CD14-positive monocyte (primary cell): ENCODE results near the gene EGLN1. TPM values are rescaled to one million over a fixed set of nuclear protein-coding genes. Genes with fewer than 3 reads are reported as not detected.

Source experiments
- DNase-seq, 3 donors: peaks; one replicate each; pipeline ENCODE4 v3.0.0-alpha.2; 2011 to 2022
- H2AFZ ChIP-seq: 2 replicates; pipeline ENCODE4 v1.6.0; 2012; ENCODE audit warnings: mild to moderate bottlenecking, low read depth, low read length, inconsistent platforms; ENCODE audit not compliant: insufficient read depth, poor library complexity, severe bottlenecking
- H3K27ac ChIP-seq, 2 donors: 1 replicate in 1 of 2; 2 replicates in 1 of 2; pipeline ENCODE4 v1.5.1; 2012 to 2013; ENCODE audit warnings: low read length in 2 of 2, control low read depth in 1 of 2, inconsistent platforms in 1 of 2, low read depth in 1 of 2, mild to moderate bottlenecking in 1 of 2
- H3K27me3 ChIP-seq, 2 donors: one replicate each; pipeline versions ENCODE4 v1.6.0 to v1.6.1; 2011 to 2013; ENCODE audit warnings: low read length in 2 of 2; ENCODE audit not compliant: control insufficient read depth in 2 of 2, insufficient read depth in 2 of 2
- H3K36me3 ChIP-seq, 2 donors: replicated peaks in 1 of 2; 1 replicate in 1 of 2; 2 replicates in 1 of 2; pipeline versions ENCODE4 v1.5.1 to v1.6.1; 2012 to 2013; ENCODE audit warnings: low read length in 2 of 2, control low read depth in 1 of 2, inconsistent platforms in 1 of 2, mild to moderate bottlenecking in 1 of 2; ENCODE audit not compliant: insufficient read depth in 2 of 2, control insufficient read depth in 1 of 2
- H3K4me1 ChIP-seq, 2 donors: 1 replicate in 1 of 2; 2 replicates in 1 of 2; pipeline versions ENCODE4 v1.5.1 to v1.6.1; 2012 to 2013; ENCODE audit warnings: low read length in 2 of 2, control low read depth in 1 of 2, inconsistent platforms in 1 of 2, mild to moderate bottlenecking in 1 of 2, moderate library complexity in 1 of 2; ENCODE audit not compliant: insufficient read depth in 2 of 2, control insufficient read depth in 1 of 2
- H3K4me2 ChIP-seq: replicated peaks from 2 replicates; pipeline ENCODE3; 2012; ENCODE audit warnings: low read length, moderate library complexity, mild to moderate bottlenecking; ENCODE audit not compliant: poor library complexity, severe bottlenecking; ENCODE audit errors: extremely low read depth
- H3K4me3 ChIP-seq, 3 experiments: fragments of 200-600 bp in 1 of 3; sonication (generic) in 1 of 3; replicated peaks in 1 of 3; 1 replicate in 2 of 3; 2 replicates in 1 of 3; pipeline ENCODE4 v1.5.1; 2011 to 2013; ENCODE audit warnings: low read length in 3 of 3, mild to moderate bottlenecking in 3 of 3, control low read depth in 2 of 3, low read depth in 2 of 3, inconsistent platforms in 1 of 3, moderate library complexity in 1 of 3
- H3K79me2 ChIP-seq: 2 replicates; pipeline ENCODE4 v1.6.0; 2012; ENCODE audit warnings: mild to moderate bottlenecking, control low read depth, inconsistent platforms, low read length, moderate library complexity; ENCODE audit not compliant: insufficient read depth
- H3K9ac ChIP-seq: 2 replicates; pipeline ENCODE4 v1.6.0; 2017; ENCODE audit warnings: low read length, mild to moderate bottlenecking; ENCODE audit not compliant: insufficient read depth, poor library complexity, severe bottlenecking
- H3K9me3 ChIP-seq, 2 donors: replicated peaks in 1 of 2; 1 replicate in 1 of 2; 2 replicates in 1 of 2; pipeline versions ENCODE4 v1.5.1 to v1.6.1; 2012 to 2013; ENCODE audit warnings: low read length in 2 of 2, control low read depth in 1 of 2; ENCODE audit not compliant: control insufficient read depth in 1 of 2, insufficient read depth in 1 of 2
- H4K20me1 ChIP-seq: 2 replicates; pipeline ENCODE4 v1.6.0; 2012; ENCODE audit warnings: mild to moderate bottlenecking, low read length, control low read depth, moderate library complexity; ENCODE audit not compliant: insufficient read depth
- H3K27ac Mint-ChIP-seq, 7 donors: one replicate each; pipeline ENCODE4 v1.8.0; 2020; ENCODE audit warnings: mild to moderate bottlenecking in 7 of 7, mixed read lengths in 7 of 7, moderate library complexity in 6 of 7, inconsistent platforms in 2 of 7
- H3K27me3 Mint-ChIP-seq, 3 donors: one replicate each; pipeline ENCODE4 v1.8.0; 2021 to 2022; ENCODE audit warnings: low read depth in 3 of 3, mild to moderate bottlenecking in 3 of 3, mixed read lengths in 3 of 3, moderate library complexity in 3 of 3, inconsistent platforms in 1 of 3
- H3K36me3 Mint-ChIP-seq, 2 donors: one replicate each; pipeline ENCODE4 v1.8.0; 2020; ENCODE audit warnings: mixed read lengths in 2 of 2, inconsistent platforms in 1 of 2, mild to moderate bottlenecking in 1 of 2
- H3K4me1 Mint-ChIP-seq: one replicate; pipeline ENCODE4 v1.8.0; 2020; ENCODE audit warnings: mild to moderate bottlenecking, mixed read lengths
- H3K4me3 Mint-ChIP-seq, 2 donors: one replicate each; pipeline ENCODE4 v1.8.0; 2020; ENCODE audit warnings: mild to moderate bottlenecking in 2 of 2, mixed read lengths in 2 of 2, moderate library complexity in 1 of 2
- H3K9me3 Mint-ChIP-seq, 7 donors: one replicate each; pipeline ENCODE4 v1.8.0; 2020 to 2022; ENCODE audit warnings: mixed read lengths in 7 of 7, mild to moderate bottlenecking in 6 of 7, moderate library complexity in 6 of 7, inconsistent platforms in 2 of 7
- WGBS: methylation state at CpG from one replicate; pipeline ENCODE4 v1.1.5; 2013; ENCODE audit warnings: missing lambda C conversion rate; ENCODE audit not compliant: insufficient coverage; 5-methylcytosine and 5-hydroxymethylcytosine counted together
- intact Hi-C, 2 donors: fragments of 100-400 bp; cut with micrococcal nuclease; formaldehyde crosslinking; loops; one replicate each; pipeline versions ENCODE4 v1.15.0 to v1.15.1; 2023
- polyA plus RNA-seq, 3 donors: library from polyadenylated mRNA; depleted of rRNA in 1 of 3; unstranded in 2 of 3; stranded (reverse) in 1 of 3; fragments of 300-500 nt in 2 of 3; fragments of >200 nt in 1 of 3; fragmentation: Illumina TruSeq in 2 of 3; gene quantifications; 1 replicate in 2 of 3; 2 replicates in 1 of 3; pipeline ENCODE4 v1.2.3, GENCODE V29; 2012 to 2021
- TF ChIP-seq, protein P1 (sequence below): fragments of 200-600 bp; IDR thresholded peaks from one replicate; pipeline ENCODE4 v1.8.0; 2022; ENCODE audit warnings: antibody characterized with exemption, mild to moderate bottlenecking

The EGLN1 gene
- polyA plus RNA-seq, 3 donors, result 12.9 to 27.7 (median 23.1) TPM

- intact Hi-C loops, result no loop called here
- no peak overlapping the region for H3K4me3 Mint-ChIP-seq
- no peak overlapping the region for H3K9ac ChIP-seq
- H3K4me3 ChIP-seq, result no peak overlapping the region
- no peak for DNase-seq
- peaks cover 4% of the 10 kb centered on the region for H3K4me1 Mint-ChIP-seq
- peaks cover 0 to 2% of the 10 kb centered on the region in 2 donors for H3K36me3 Mint-ChIP-seq
- H3K9me3 ChIP-seq, result peaks cover 10 to 24% of the 10 kb centered on the region in 2 donors
- TF ChIP-seq, protein P1, sequence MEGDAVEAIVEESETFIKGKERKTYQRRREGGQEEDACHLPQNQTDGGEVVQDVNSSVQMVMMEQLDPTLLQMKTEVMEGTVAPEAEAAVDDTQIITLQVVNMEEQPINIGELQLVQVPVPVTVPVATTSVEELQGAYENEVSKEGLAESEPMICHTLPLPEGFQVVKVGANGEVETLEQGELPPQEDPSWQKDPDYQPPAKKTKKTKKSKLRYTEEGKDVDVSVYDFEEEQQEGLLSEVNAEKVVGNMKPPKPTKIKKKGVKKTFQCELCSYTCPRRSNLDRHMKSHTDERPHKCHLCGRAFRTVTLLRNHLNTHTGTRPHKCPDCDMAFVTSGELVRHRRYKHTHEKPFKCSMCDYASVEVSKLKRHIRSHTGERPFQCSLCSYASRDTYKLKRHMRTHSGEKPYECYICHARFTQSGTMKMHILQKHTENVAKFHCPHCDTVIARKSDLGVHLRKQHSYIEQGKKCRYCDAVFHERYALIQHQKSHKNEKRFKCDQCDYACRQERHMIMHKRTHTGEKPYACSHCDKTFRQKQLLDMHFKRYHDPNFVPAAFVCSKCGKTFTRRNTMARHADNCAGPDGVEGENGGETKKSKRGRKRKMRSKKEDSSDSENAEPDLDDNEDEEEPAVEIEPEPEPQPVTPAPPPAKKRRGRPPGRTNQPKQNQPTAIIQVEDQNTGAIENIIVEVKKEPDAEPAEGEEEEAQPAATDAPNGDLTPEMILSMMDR, result no peak
- H3K79me2 ChIP-seq, result no peaks in the 10 kb centered on the region
- peaks cover 64 to 72% of the 10 kb centered on the region in 2 donors for H3K27me3 ChIP-seq
- no peaks in the 10 kb centered on the region for H3K4me1 ChIP-seq
- no peak overlapping the region for H2AFZ ChIP-seq
- no peak overlapping the region for H3K27ac ChIP-seq
- no CpG with 5 or more reads among the region's 2 CpGs for WGBS
- H4K20me1 ChIP-seq, result no peaks in the 10 kb centered on the region
- no peak overlapping the region for H3K27ac Mint-ChIP-seq
- no peak overlapping the region for H3K4me2 ChIP-seq
- H3K9me3 Mint-ChIP-seq, result peaks cover 12 to 39% (median 29%) of the 10 kb centered on the region in 7 donors
- no peaks in the 10 kb centered on the region for H3K36me3 ChIP-seq
- H3K27me3 Mint-ChIP-seq, result peaks cover 66 to 83% (median 74%) of the 10 kb centered on the region in 3 donors
Measured at GRCh38 chr1:231444059-231444458, 22.0 kb upstream of the EGLN1 start.

- H3K4me3 ChIP-seq, result no peak overlapping the region
Measured at GRCh38 chr1:231443363-231443762, 21.3 kb upstream of the EGLN1 start.

More at GRCh38 chr1:231443363-231443762, 21.3 kb upstream of the EGLN1 start:
- no peak for DNase-seq
- H3K79me2 ChIP-seq, result no peaks in the 10 kb centered on the region
- peaks cover 10 to 24% of the 10 kb centered on the region in 2 donors for H3K9me3 ChIP-seq
- Mint-ChIP-seq H3K4me3 (peak overlapping the region in 1 of 2 donors; percentile 27), H3K27ac (no peak overlapping the region), H3K4me1 (peaks cover 4% of the 10 kb centered on the region), H3K27me3 (peaks cover 66 to 81% (median 71%) of the 10 kb centered on the region in 3 donors), H3K9me3 (peaks cover 12 to 39% (median 29%) of the 10 kb centered on the region in 7 donors), H3K36me3 (peaks cover 0 to 2% of the 10 kb centered on the region in 2 donors)
- no CpG with 5 or more reads among the region's 2 CpGs for WGBS
- no peak overlapping the region for H3K27ac ChIP-seq
- no peaks in the 10 kb centered on the region for H3K4me1 ChIP-seq
- no peaks in the 10 kb centered on the region for H4K20me1 ChIP-seq
- H3K9ac ChIP-seq, result no peak overlapping the region
- H3K36me3 ChIP-seq, result no peaks in the 10 kb centered on the region
- H3K27me3 ChIP-seq, result peaks cover 63 to 72% of the 10 kb centered on the region in 2 donors
- no peak overlapping the region for H3K4me2 ChIP-seq
- TF ChIP-seq, protein P1, result no peak
- no peak overlapping the region for H2AFZ ChIP-seq
- intact Hi-C loops, result no loop called here
